Activated B cell treated with CpG ODN at 0.5 μM for 24 hours (primary cell): Measurements from ENCODE around the gene ZNF746. TPM values are rescaled to one million over a fixed set of nuclear protein-coding genes. Genes with fewer than 3 reads are reported as not detected.

Experiments used
- ATAC-seq: fragments of 200-7000 bp; cut with Tn5 transposase; one replicate; pipeline ENCODE4 v1.10.0; 2021; ENCODE audit warnings: low read depth, mild to moderate bottlenecking, moderate library complexity
- CTCF ChIA-PET: fragments of 350-600 bp; sonication (Branson Sonifier 250); formaldehyde crosslinking; loops from one replicate; lab custom pipeline; 2021; ENCODE audit warnings: antibody characterized with exemption; lab: Charles Lee
- POLR2A ChIA-PET: fragments of 350-600 bp; sonication (Branson Sonifier 250); formaldehyde crosslinking; loops from one replicate; lab custom pipeline; 2021; ENCODE audit warnings: antibody characterized with exemption; lab: Charles Lee
- DNase-seq: peaks from one replicate; pipeline ENCODE4 v3.0.0; 2022
- H3K27ac Mint-ChIP-seq: one replicate; pipeline ENCODE4 v1.8.0; 2020; ENCODE audit warnings: mixed read lengths
- H3K27me3 Mint-ChIP-seq: one replicate; pipeline ENCODE4 v1.8.0; 2021; ENCODE audit warnings: mixed read lengths
- H3K36me3 Mint-ChIP-seq: one replicate; pipeline ENCODE4 v1.8.0; 2021; ENCODE audit warnings: low read depth, mixed read lengths
- H3K4me1 Mint-ChIP-seq: one replicate; pipeline ENCODE4 v1.8.0; 2021; ENCODE audit warnings: mixed read lengths
- H3K4me3 Mint-ChIP-seq: one replicate; pipeline ENCODE4 v1.8.0; 2020; ENCODE audit warnings: mild to moderate bottlenecking, mixed read lengths
- H3K9me3 Mint-ChIP-seq: one replicate; pipeline ENCODE4 v1.8.0; 2020; ENCODE audit warnings: mixed read lengths
- intact Hi-C: fragments of 100-400 bp; cut with micrococcal nuclease; formaldehyde crosslinking; loops from one replicate; pipeline ENCODE4 v1.15.1; 2024
- total RNA-seq: library from RNA; stranded (reverse); gene quantifications from 2 replicates; pipeline ENCODE4 v1.2.3, GENCODE V29; 2022
- TF ChIP-seq, protein P1 (sequence below): fragments of 200-600 bp; IDR thresholded peaks from one replicate; pipeline ENCODE4 v1.8.0; 2022; ENCODE audit warnings: antibody characterized with exemption, mild to moderate bottlenecking

Gene ZNF746
- total RNA-seq, 1 donor from 2014 or later = 28.4 TPM

DNA sequence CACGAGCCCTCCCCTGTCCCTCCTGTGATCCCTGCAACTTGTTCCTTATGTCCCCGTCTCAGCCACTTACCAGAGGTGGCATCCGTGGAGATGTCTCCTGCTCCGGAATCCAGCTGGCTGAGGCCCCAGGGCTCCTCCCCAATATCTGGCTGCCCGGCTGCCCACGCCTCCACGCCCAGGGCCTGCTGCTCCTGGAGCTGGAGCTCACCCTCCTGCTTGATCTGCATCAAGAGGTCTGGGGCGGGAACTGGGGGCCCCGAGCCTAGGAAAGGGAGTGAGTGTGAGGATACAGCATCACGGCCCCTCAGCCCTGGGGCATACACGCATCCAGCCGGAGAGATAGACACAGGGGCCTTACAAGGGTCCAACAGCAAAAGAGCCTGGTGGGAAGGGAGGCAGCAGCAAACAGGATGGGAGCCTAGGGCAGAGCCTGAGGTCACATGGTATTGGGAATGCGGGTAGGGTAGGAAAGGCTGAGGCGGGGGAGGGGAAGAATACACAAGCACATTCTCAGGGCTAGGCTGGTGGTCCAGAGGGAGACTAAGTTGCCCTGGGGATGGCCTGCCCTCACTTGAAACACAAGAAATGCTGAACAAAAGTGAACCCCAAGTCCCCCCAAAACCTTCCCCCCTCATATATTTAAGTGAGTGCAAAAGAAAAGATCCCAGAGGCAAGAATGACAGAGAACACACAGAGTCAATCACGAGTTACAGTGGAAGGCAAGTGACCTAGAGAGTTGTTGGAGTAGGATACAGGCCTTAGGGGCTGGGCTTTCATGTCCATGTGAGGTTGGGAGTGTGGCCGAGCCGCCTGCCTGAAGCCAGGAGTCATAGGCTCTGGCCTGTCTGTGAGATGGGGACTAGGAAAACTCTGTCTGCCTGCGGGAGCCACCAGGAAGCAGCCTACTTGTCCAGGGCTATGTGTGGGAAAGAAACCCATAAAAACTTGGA is 19.8 kb downstream of the ZNF746 start:
- CTCF ChIA-PET = interaction anchor here (0.6 kb wide), 1 partner anchor 59 kb away, joined by 3 read pairs; no protein-coding TSS in a partner anchor
- ATAC-seq = no peak
- no peak for DNase-seq
- no peaks in the 10 kb centered on the region for H3K27me3 Mint-ChIP-seq
- peaks cover 75% of the 10 kb centered on the region for H3K36me3 Mint-ChIP-seq
- POLR2A ChIA-PET = interaction anchor here (1.0 kb wide), 1 partner anchor 10 kb away, joined by 3 read pairs; no protein-coding TSS in a partner anchor
- no peaks in the 10 kb centered on the region for H3K4me1 Mint-ChIP-seq
- intact Hi-C loops = no loop called here
- TF ChIP-seq, protein P1, sequence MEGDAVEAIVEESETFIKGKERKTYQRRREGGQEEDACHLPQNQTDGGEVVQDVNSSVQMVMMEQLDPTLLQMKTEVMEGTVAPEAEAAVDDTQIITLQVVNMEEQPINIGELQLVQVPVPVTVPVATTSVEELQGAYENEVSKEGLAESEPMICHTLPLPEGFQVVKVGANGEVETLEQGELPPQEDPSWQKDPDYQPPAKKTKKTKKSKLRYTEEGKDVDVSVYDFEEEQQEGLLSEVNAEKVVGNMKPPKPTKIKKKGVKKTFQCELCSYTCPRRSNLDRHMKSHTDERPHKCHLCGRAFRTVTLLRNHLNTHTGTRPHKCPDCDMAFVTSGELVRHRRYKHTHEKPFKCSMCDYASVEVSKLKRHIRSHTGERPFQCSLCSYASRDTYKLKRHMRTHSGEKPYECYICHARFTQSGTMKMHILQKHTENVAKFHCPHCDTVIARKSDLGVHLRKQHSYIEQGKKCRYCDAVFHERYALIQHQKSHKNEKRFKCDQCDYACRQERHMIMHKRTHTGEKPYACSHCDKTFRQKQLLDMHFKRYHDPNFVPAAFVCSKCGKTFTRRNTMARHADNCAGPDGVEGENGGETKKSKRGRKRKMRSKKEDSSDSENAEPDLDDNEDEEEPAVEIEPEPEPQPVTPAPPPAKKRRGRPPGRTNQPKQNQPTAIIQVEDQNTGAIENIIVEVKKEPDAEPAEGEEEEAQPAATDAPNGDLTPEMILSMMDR = no peak
- H3K9me3 Mint-ChIP-seq = peaks cover 9% of the 10 kb centered on the region
- no peak overlapping the region for H3K27ac Mint-ChIP-seq
- no peak overlapping the region for H3K4me3 Mint-ChIP-seq

DNA sequence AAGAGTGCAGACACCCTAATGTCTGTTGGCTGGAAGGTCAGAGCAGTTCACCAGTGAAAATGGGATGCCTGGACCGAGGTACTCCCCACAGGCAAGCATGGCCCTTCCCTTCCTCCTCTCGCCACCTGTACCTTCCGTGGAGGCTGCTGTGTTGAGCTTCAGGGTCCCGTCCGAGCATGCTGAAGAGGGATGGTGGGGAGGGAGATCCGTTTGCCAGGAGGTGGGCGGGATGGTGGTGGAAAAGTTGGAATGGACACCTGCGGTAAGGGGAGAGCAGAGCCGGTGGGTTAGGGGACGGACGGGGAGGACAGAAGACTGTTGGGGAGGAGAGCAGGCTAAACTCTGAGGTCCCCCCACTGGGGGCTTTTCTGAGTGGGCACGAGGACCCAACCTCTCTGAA is 20.8 kb downstream of the ZNF746 start:
- intact Hi-C loops = no loop called here
- H3K27me3 Mint-ChIP-seq = no peaks in the 10 kb centered on the region
- no peaks in the 10 kb centered on the region for H3K4me1 Mint-ChIP-seq
- CTCF ChIA-PET = interaction anchor here (0.6 kb wide), 1 partner anchor 58 kb away, joined by 3 read pairs; no protein-coding TSS in a partner anchor
- TF ChIP-seq, protein P1 = no peak
- no peak overlapping the region for H3K27ac Mint-ChIP-seq
- POLR2A ChIA-PET = interaction anchor here (1.0 kb wide), 1 partner anchor 9 kb away, joined by 3 read pairs; no protein-coding TSS in a partner anchor
- ATAC-seq = no peak
- no peak for DNase-seq
- H3K4me3 Mint-ChIP-seq = no peak overlapping the region
- H3K9me3 Mint-ChIP-seq = peaks cover 9% of the 10 kb centered on the region
- peaks cover 77% of the 10 kb centered on the region for H3K36me3 Mint-ChIP-seq

DNA sequence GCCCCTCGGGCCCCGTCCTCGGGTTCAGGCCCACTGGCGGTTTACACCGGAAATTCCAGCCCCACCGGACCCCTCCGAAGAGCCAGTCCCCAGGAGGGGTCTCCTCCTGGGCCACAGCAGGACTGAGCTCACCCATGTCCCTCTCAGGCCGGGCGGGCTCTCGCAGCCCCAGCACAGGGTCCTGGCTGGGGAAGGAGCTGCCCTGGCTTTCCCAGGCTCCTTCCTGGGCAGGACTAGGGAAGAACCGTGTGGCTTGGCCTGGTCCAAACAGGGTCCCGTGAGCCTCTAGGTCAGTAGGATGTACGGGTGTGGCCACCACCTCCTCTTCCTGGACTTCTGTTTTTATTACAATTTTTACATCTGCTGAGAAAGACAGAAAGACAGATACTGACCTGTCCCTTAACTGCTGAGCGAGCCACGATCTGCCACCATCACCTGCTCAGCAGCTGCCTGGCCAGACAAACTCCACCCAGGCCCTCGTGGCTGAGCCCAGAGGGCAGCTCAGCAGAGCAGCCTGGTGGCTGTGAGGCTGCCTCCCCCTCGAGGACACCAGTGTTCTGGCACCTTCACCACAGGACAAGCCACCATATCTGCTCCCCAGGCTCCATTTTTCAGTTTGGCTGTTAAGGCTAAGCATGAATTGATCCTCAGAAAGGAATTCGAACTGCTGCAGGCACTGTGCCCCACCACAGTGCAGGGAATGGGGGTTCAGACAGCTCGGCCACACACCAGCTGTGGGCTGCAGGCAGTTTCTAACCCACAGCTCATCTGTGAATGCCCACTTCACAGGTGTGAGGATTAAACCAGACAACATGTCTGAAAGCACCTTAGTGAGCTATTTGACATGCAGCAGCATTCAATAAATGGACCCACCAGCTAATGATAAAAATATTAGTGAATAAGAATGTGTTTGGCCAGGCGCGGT is 22.2 kb downstream of the ZNF746 start:
- intact Hi-C loops = no loop called here
- Mint-ChIP-seq H3K9me3 (peaks cover 9% of the 10 kb centered on the region), H3K27ac (no peak overlapping the region), H3K4me3 (no peak overlapping the region), H3K4me1 (no peaks in the 10 kb centered on the region), H3K27me3 (no peaks in the 10 kb centered on the region), H3K36me3 (peaks cover 73% of the 10 kb centered on the region)
- TF ChIP-seq, protein P1 = no peak
- ATAC-seq (no peak), DNase-seq (no peak)
- CTCF ChIA-PET = no interaction called here
- POLR2A ChIA-PET = no interaction called here

DNA sequence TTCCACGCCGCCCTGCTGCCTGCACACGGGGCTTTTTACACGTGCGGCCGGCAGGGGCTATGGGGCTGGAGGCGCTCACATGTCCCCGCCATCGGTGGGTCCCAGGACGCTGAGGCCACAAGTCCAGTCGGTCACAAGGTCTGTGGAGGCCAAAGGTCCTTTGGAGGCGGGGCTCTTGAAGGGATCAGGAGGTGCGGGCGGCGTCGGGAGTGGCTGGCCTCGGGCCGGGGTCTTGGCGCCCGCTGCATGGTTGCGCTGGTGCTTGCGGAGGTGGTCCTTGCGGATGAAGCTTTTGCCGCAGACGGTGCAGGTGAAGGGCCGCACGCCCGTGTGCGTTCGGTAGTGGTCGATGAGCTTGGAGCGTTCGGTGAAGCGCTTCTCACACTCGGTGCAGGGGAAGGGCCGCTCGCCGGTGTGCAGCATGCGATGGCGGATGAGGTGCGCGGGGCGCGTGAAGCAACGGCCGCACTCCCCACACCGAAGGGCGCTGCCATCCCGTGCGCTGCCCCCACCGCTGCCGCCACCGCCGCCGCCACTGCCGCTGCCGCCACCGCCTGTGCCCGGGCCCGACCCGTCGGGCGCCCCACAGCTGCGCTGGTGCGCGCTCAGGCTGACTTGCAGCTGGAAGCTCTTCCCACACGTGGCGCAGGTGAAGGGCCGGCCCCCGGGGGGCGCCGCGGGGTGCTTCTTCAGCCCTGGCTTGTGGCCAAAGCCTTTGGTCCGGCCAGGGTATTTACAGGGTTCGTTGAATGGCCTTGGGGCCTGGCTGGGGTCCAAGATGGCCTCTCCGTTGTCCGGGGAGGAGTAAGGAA is 23.1 kb downstream of the ZNF746 start:
- ChIA-PET CTCF (no interaction called here), POLR2A (no interaction called here)
- DNase-seq (no peak), ATAC-seq (no peak)
- TF ChIP-seq, protein P1 = no peak
- H3K36me3 Mint-ChIP-seq = peaks cover 74% of the 10 kb centered on the region
- H3K27ac Mint-ChIP-seq = no peak overlapping the region
- intact Hi-C loops = no loop called here
- H3K27me3 Mint-ChIP-seq = no peaks in the 10 kb centered on the region
- peaks cover 9% of the 10 kb centered on the region for H3K9me3 Mint-ChIP-seq
- no peaks in the 10 kb centered on the region for H3K4me1 Mint-ChIP-seq
- H3K4me3 Mint-ChIP-seq = no peak overlapping the region
